GM19351 (cell line): ENCODE measurements around the gene KRT24.

Source experiments
- ATAC-seq: cut with Tn5 transposase; IDR thresholded peaks from one replicate; pipeline ENCODE4 v1.9.1; 2021; ENCODE audit warnings: mild to moderate bottlenecking, moderate library complexity; ENCODE audit not compliant: unreplicated experiment

Gene KRT24

GRCh38 chr17:40695874-40696472 is 7.6 kb downstream of the KRT24 start:
- no peak for ATAC-seq

GRCh38 chr17:40694584-40694983 is 9.0 kb downstream of the KRT24 start:
- no peak for ATAC-seq

GRCh38 chr17:40687106-40687505 is 16.4 kb downstream of the KRT24 start:
- no peak for ATAC-seq

GRCh38 chr17:40686192-40686591 is 17.4 kb downstream of the KRT24 start:
- no peak for ATAC-seq

GRCh38 chr17:40680998-40681397 is 22.6 kb downstream of the KRT24 start:
- no peak for ATAC-seq

GRCh38 chr17:40679523-40679907 is 24.0 kb downstream of the KRT24 start:
- no peak for ATAC-seq

- no peak for ATAC-seq
Measured at GRCh38 chr17:40678902-40679522, 24.5 kb downstream of the KRT24 start.

- ATAC-seq: no peak
Measured at GRCh38 chr17:40675905-40676304, 27.6 kb downstream of the KRT24 start.

- ATAC-seq: no peak
Measured at GRCh38 chr17:40672654-40673053, 30.9 kb downstream of the KRT24 start.

GRCh38 chr17:40671282-40671681 is 32.3 kb downstream of the KRT24 start:
- ATAC-seq: no peak

GRCh38 chr17:40666331-40666730 is 37.2 kb downstream of the KRT24 start:
- no peak for ATAC-seq

- no peak for ATAC-seq
Measured at GRCh38 chr17:40664582-40665333, 38.8 kb downstream of the KRT24 start, which contains the start of gene KRT222. TSS of gene KRT222 (minus strand) at chr17:40665177. CDS start at chr17:40665099, 78 bp downstream.

GRCh38 chr17:40663252-40663651 is 40.3 kb downstream of the KRT24 start:
- ATAC-seq: no peak

GRCh38 chr17:40659911-40660310 is 43.6 kb downstream of the KRT24 start:
- ATAC-seq: no peak

- ATAC-seq: no peak
Measured at GRCh38 chr17:40658396-40658795, 45.2 kb downstream of the KRT24 start.

- no peak for ATAC-seq
Measured at GRCh38 chr17:40651939-40652338, 51.6 kb downstream of the KRT24 start.

- ATAC-seq: peak; percentile 38
Measured at GRCh38 chr17:40648384-40648968, 55.1 kb downstream of the KRT24 start.
